ENCODE results near the gene COPS4.
"Not testable (repeated sequence)": the region's sequence is repeated elsewhere in the genome, so short reads cannot be mapped to it uniquely, and the experiment has no call there.

COPS4 gene

GRCh38 chr4:83089410-83090157 is 54.6 kb downstream of the COPS4 start:
- DNase-seq: no peak

DNA sequence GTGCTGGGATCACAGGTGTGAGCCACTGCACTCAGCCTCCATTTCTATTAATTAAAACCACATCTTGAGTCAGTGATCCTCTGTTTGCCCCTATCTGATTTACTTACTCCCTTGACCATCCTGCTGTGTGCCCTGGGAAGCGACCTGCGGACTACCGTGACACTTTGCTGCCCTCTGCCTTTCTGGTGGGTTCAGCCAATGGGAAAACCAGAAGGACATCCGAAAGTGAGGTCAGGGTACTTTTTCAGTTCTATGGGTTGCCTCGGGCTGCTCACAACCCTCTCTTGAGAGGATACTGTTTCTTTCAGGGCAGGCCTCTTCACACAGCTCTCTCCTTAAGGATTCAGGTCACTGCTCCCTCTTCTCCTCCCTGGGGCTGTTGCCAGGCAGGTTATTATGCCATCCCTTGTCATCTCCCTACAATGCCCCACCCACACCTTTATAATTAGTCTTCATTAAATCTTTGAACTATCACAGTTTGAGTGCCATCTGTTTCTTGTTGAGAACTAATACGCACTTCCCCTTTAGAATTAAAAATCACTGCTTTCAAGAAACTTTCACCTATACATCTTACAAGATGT is 58.2 kb downstream of the COPS4 start:
- DNase-seq: no peak

GRCh38 chr4:83096397-83096796 is 61.4 kb downstream of the COPS4 start:
- no peak for DNase-seq

DNA sequence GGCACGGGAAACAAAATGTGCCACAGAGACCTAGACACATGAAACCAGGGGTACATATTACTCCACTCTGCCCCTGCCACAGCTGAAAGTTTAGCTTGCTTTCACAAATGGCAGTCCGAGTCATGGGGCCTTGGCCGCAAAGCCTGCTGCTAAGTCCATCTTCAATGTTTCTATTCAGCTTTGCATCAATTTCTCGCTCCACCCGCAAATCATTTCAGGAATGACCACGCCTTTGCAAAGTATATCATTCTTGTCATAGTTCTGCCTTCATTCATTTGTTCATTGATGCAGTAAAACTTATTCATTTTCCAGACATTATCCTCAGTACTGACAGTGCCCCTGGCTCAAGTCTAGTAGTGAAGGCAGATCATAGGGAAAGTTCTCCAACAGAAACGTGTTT is 70.0 kb downstream of the COPS4 start:
- no peak for DNase-seq

DNA sequence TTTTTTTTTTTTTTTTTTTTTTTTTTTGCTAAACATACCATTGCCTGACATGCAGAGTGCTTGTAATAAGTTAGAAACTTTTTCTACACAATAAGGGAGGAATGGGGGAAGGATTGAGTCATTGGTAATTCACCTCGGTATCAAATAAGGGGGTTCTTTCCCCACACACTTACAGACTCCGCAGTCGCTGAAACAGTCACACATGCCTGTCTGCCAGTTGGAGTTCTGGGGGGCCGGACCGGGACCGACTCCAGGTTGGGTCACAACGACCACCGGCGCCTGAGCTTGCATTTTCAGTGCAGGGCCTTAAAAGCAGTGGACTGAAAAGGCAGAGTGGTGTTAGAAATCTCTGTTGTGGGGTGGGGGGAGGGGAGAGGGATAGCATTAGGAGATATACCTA is 72.6 kb downstream of the COPS4 start:
- no peak for DNase-seq

DNA sequence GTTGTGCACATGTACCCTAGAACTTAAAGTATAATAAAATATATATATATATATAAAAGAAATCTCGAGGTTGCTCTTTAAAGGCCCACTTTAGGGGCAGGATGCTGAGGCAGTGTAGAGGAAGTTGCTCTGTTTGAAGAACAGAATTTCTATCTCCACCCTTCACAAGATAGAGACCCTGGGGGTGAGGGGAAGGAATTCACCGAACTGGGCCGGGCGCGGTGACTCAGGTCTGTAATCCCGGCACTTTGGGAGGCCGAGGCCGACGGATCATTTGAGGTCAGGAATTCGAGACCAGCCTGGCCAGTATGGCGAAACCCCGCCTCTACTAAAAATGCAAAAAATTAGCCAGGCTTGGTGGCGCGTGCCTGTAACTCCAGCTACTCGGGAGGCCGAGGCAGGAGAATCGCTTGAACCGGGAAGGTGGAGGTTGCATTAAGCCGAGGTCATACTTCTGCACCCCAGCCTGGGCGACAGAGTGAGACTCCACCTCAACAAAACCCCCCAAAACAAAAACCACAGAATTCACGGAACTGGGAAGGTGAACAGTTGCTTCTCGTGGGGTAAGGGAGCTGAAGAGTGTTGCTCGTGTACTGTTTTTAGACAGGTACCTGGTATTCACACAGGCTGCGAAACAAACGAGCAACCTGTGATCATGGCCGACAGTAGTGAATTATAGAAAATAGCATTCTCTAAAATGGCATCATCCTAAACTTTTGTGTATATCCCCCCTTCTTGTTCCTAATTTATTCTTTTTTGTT is 73.3 kb downstream of the COPS4 start:
- no peak for DNase-seq

DNA sequence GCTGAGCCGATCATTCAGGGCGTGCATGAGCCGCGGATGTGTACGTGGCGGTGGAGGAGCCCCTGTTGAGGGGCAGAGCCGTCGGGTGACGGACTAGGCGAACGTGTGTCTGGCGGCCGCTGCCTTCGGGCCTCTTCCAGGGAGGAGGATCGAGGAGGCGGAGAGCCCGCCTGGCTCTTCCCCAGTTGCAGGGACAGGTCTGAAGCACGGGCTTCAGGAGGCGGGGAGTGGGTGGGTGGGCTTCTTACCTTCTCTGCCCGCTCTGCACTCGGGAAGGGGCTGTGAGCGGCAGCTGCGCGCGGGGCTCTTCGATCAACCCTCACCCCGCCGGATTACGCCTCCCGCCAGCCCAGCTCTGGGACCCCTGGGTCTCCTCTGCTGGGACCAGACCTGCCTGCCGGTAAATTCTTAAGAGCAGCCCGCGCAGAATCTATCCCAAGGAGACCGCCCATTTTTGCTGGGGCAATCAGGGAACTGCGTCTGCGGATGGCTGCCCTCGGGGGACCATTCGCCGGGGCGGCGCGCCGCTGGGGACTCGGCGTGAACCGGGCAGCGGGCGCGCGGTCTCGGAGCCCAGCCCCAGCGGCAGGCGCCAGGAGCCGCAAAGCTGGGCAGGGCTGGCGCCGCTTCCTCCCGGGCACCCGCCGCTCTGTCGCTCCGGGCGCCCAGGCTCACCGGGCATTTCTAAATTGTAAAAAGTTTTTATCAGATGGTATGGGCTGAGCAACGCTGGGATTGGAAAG is 74.7 kb downstream of the COPS4 start:
- DNase-seq: no peak

GRCh38 chr4:83110223-83110945 is 75.4 kb downstream of the COPS4 start:
- no peak for DNase-seq

DNA sequence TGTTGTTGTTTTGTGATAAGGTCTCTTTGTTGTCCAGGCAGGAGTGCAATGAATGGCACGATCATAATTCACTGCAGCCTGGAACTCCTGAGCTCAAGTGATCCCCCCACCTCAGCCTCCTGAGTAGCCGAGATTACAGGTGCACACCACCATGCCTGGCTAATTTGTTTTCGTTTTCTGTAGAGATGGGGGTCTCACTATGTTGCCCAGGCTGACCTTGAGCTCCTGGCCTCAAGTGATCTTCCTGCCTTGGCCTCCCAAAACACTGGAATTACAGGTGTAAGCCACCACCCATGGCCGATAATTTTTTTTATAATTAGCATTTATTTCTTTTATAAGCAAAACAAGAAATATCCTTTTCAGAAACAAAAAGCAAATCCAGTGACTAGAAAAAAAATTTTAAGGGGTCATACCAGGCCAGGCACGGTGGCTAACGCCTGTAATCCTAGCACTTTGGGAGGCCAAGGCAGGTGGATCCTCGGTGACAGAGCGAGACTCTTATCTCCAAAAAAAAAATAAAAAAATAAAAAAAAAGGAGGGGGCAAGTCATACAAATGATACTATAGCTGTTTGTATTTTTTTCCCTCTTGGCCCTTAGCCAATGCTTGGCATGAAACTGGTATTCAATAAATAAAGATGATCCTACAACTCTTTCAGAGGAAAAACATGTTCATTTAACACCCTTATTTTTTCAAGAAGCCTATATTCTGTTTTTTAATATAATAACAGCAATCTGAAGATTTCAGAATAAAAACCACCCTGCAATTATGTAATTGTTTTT is 76.2 kb downstream of the COPS4 start:
- DNase-seq: no peak

DNA sequence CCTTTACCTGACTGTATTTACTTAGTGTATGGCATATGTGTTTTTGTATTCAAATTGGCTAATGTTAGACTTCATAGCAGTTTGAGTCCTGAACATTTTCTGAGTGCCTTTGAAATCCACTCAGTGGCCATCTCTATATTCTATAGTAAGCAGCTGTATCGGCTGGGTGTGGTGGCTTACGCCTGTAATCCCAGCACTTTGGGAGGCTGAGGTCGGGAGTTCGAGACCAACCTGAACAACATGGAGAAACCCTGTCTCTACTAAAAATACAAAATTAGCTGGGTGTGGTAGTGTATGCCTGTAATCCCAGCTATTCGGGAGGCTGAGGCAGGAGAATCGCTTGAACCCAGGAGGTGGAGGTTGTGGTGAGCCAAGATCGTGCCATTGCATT is 76.8 kb downstream of the COPS4 start:
- DNase-seq: not testable (repeated sequence)

GRCh38 chr4:83112231-83112630 is 77.2 kb downstream of the COPS4 start:
- peak; percentile 77 for DNase-seq

DNA sequence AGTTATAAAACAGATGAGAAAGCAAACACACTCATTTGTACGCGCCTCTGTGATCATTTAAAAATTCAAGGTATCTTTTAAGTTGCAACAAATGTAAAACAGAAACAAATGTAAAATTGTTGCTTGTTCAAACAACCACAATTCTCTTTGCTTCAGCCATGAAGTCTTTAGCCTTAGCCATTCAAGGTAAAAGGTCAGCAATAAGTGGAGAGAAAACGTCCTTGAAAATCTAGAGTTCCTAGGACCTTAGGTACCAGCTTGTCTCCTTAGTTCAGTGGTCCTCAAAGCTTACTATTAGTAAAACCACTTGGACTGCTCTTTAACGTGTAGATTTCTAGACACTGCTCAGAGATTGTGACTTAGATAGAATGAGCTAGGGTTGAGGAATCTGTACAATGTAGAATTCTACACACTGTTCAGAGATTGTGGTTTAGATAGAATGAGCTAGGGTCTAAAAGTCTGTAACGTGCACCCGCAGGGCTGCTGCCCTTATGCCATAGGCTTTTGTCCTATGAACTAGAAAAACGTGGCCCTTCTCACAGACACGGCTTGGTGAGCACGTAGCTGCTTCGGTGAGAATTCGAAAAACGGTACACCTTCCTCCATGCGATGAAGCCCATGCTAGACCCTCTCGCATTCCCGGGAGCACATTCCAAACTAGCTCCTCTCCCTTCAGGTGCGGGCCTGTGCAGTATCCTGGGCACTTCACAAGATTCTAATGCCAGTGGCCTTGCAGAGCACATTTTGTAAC is 77.9 kb downstream of the COPS4 start:
- DNase-seq: peak; percentile 34

DNA sequence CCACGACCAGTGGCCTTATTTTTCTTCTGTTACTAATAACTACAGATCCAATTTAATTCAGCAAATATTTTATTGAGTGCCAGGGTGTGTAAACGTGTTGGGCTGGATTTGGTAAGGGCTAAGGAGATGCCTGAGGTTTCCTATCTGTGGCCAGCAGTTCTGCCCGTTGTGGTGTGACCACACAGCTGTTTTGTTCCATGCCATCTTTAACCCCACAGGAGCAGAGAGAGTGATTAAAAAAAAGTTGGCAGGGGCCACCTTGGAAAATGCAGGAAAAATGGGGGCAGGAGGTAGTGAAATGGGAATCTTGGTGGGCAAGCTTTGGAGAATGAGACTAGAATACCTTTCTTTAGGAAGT is 78.4 kb downstream of the COPS4 start:
- peak; percentile 45 for DNase-seq

- DNase-seq: peak; percentile 66
These were observed 79.6 kb downstream of the COPS4 start, which contains the start of gene PLAC8 for GRCh38 chr4:83114576-83114975. Gene PLAC8, minus strand, starts transcription at chr4:83114729. Its CDS starts 6,808 bp downstream, at chr4:83107921.

- no peak for DNase-seq
These were observed 80.0 kb downstream of the COPS4 start for GRCh38 chr4:83115000-83115399.

GRCh38 chr4:83115656-83116285 is 80.8 kb downstream of the COPS4 start:
- no peak for DNase-seq

DNA sequence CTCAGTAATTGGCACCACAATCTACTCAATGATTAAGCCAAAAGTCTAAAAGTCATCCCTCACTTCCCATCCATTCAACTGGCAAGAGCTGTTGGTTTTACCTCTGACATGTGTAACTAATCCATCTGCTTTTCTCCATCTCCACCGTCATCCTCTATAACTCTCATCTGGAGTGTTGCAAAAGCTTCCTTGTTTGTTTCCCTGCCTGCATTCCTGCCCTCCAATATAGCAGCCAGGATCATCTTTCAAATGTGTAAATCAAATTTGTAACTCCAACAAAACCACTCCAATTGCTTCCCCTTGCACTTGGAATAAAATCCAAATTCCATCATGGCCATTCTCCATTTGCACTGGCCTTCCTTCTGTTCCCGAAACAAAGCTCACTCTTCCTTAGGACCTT is 83.9 kb downstream of the COPS4 start:
- no peak for DNase-seq

DNA sequence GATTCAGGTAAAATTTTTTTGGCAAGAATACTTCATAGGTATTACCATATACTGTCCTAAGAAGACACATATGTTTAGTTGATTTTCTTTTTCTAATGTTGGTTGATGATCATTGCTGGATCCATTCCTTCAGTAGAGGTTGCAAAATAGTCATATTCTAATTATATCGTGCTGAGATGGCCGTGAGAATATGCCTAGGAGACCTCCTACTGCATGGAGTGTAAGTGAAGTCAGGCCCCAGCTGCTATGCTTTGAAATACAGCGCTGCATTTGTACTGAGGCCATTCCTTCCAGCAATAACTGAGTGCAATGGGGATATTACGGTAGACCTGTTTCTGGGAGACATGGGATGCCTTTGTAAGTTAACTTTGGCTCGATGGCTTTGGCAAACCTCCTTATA is 86.3 kb downstream of the COPS4 start:
- no peak for DNase-seq

- DNase-seq: peak; percentile 50
These were observed 89.3 kb downstream of the COPS4 start for GRCh38 chr4:83124111-83124780.
